Measurements from ENCODE around the gene TRABD2B. TPM values are rescaled to one million over a fixed set of nuclear protein-coding genes. Genes with fewer than 3 reads are reported as not detected.

TRABD2B gene
- total and polyA plus RNA-seq, 11 donors, result 0.31 to 1.1 (median 0.80) TPM

- intact Hi-C loops (cut with DNase I), result loop anchor here in 1 of 10 donors (10.0 kb wide), 1 partner anchor 57 kb away; no protein-coding TSS in a partner anchor
- peaks cover 0 to 6% (median 0%) of the 10 kb centered on the region in 9 donors for H3K27me3 ChIP-seq
- DNase-seq (no peak), ATAC-seq (no peak)
- 88 to 97% (median 91%) methylated on average over 7 of the region's 7 CpGs for WGBS, 4 donors
- peak overlapping the region in 1 of 12 donors; percentile 11 for H3K27ac ChIP-seq
- TF ChIP-seq CTCF (IDR thresholded peaks at IDR 0.05), result no peak
- H3K36me3 ChIP-seq, result no peaks in the 10 kb centered on the region
- no peak overlapping the region for H3K4me3 ChIP-seq
- H3K9me3 ChIP-seq, result no peaks in the 10 kb centered on the region
- H3K4me1 ChIP-seq, result peaks cover 0 to 5% (median 0%) of the 10 kb centered on the region in 12 donors
Measured at GRCh38 chr1:47757226-47757975, 239.8 kb downstream of the TRABD2B start.

- ATAC-seq, result no peak
Measured at GRCh38 chr1:47756411-47756810, 240.8 kb downstream of the TRABD2B start.

GRCh38 chr1:47756006-47756405 is 241.2 kb downstream of the TRABD2B start:
- DNase-seq (no peak), ATAC-seq (no peak)
- no peaks in the 10 kb centered on the region for H3K36me3 ChIP-seq
- H3K27ac ChIP-seq, result no peak overlapping the region
- 88 to 95% (median 93%) methylated on average over 3 to 4 of the region's 4 CpGs for WGBS, 4 donors
- peaks cover 0 to 10% (median 0%) of the 10 kb centered on the region in 12 donors for H3K4me1 ChIP-seq
- TF ChIP-seq POLR2A (IDR thresholded peaks at IDR 0.05), result no peak
- no peak for TF ChIP-seq CTCF (IDR thresholded peaks at IDR 0.05)
- H3K4me3 ChIP-seq, result no peak overlapping the region
- H3K9me3 ChIP-seq, result no peaks in the 10 kb centered on the region
- intact Hi-C loops (cut with DNase I), result loop anchor here in 1 of 10 donors (10.0 kb wide), 1 partner anchor 59 kb away; no protein-coding TSS in a partner anchor
- H3K27me3 ChIP-seq, result peaks cover 0 to 6% (median 0%) of the 10 kb centered on the region in 9 donors

More at GRCh38 chr1:47756411-47756810, 240.8 kb downstream of the TRABD2B start:
- peaks cover 0 to 6% (median 0%) of the 10 kb centered on the region in 9 donors for H3K27me3 ChIP-seq
- no peaks in the 10 kb centered on the region for H3K36me3 ChIP-seq
- intact Hi-C loops (cut with DNase I), result loop anchor here in 1 of 10 donors (10.0 kb wide), 1 partner anchor 58 kb away; no protein-coding TSS in a partner anchor
- WGBS, 4 donors, result 90 to 94% (median 93%) methylated on average over 8 of the region's 8 CpGs
- no peak overlapping the region for H3K27ac ChIP-seq
- TF ChIP-seq CTCF (IDR thresholded peaks at IDR 0.05) (no peak), POLR2A (IDR thresholded peaks at IDR 0.05) (no peak)
- no peak for DNase-seq
- H3K4me3 ChIP-seq, result no peak overlapping the region
- no peaks in the 10 kb centered on the region for H3K9me3 ChIP-seq
- peaks cover 0 to 7% (median 0%) of the 10 kb centered on the region in 12 donors for H3K4me1 ChIP-seq
